RWPE1 (cell line): ENCODE data around the gene MBTPS2.
"Not testable (repeated sequence)": the region's sequence is repeated elsewhere in the genome, so short reads cannot be mapped to it uniquely, and the experiment has no call there.

Experiments
- CTCF ChIA-PET: fragments of 350-600 bp; sonication (Branson Sonifier 250); formaldehyde crosslinking; extraction: SDS; loops from one replicate; lab custom pipeline; 2021; lab: Yijun Ruan, JAX
- POLR2A ChIA-PET: fragments of 400-600 bp; formaldehyde crosslinking; extraction: SDS; loops from one replicate; lab custom pipeline; 2020; ENCODE audit warnings: antibody characterized with exemption; ENCODE audit not compliant: low non-redundant PET; lab: Yijun Ruan, JAX
- DNase-seq: peaks from one replicate; pipeline ENCODE4 v3.0.0; 2012; ENCODE audit warnings: low spot score
- H3K27ac ChIP-seq: fragments of 450-650 bp; 2 replicates; pipeline ENCODE4 v1.5.1; 2017
- CTCF ChIP-seq: fragments of 450-650 bp; conservative IDR thresholded peaks from 2 replicates; pipeline ENCODE4 v1.5.1; 2017; ENCODE audit warnings: low read depth, mild to moderate bottlenecking

MBTPS2 gene

GRCh38 chrX:21806691-21807090 is 32.7 kb upstream of the MBTPS2 start:
- POLR2A ChIA-PET = no interaction called here
- CTCF ChIA-PET = interaction anchor here (0.7 kb wide), 1 partner anchor 1699 kb away, joined by 4 read pairs; no protein-coding TSS in a partner anchor
- H3K27ac ChIP-seq = no peak overlapping the region
- no peak for TF ChIP-seq CTCF
- DNase-seq = no peak

DNA sequence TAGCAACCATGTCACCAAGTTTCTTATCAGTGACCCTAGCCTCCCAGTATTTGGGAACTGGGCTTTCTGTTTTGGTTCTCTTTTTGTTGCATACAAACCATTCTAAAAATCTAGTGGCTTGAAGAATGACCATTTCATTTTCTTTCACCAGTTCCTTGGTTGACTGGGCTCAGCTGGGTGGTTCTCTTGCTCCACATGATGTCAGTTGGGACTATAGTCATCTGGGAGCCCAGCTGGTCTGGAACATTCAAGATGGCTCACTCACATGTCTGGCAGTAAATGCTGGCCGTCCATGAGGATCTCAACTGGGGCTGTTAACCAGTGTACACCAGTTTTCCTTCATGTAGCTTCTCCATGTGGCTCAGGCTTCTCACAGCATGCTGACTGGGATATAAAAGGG is 27.6 kb upstream of the MBTPS2 start:
- DNase-seq = no peak
- no peak overlapping the region for H3K27ac ChIP-seq
- TF ChIP-seq CTCF = no peak
- CTCF ChIA-PET = no interaction called here
- POLR2A ChIA-PET = no interaction called here

GRCh38 chrX:21812628-21813027 is 26.8 kb upstream of the MBTPS2 start:
- no peak for DNase-seq
- ChIA-PET CTCF (no interaction called here), POLR2A (no interaction called here)
- no peak overlapping the region for H3K27ac ChIP-seq
- no peak for TF ChIP-seq CTCF

DNA sequence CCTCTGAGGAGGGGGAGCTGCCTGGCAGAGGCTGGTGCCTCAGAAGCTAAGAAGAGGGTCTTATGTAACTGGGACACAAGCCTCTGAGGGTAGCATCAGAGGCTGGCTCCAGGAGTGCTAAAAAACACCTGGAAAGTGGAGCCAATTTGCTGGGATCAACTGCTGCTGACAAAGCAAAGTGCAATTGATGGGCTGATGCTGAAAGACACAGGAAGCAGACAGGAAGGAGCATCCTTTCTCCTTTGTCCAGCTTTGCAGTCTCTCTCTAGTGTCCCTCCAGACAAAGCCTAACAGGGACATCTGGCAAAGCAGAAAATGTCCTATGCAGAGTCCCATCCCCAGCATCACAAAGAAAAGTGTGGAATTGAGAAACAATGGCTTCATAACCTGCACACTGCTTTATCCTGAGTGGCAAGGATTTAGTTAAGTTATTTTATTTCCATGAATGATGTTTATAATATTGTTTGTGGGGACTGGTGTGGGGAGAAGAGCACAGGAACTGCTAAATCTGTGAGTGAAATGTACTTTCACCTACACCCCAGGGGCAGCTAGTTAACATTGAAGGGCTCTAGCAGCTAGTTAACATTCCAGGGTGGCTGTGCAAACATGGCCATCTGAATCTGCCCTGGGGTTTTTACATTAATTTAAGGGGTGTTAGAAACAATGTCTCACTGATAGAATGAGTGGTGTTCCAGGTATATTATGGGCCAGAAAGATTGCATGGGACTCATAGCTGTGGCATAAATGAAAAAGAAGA is 25.6 kb upstream of the MBTPS2 start:
- CTCF ChIA-PET = interaction anchor here (0.7 kb wide), 1 partner anchor 965 kb away, joined by 4 read pairs; no protein-coding TSS in a partner anchor
- no peak for DNase-seq
- POLR2A ChIA-PET = no interaction called here
- TF ChIP-seq CTCF = no peak
- H3K27ac ChIP-seq = no peak overlapping the region

DNA sequence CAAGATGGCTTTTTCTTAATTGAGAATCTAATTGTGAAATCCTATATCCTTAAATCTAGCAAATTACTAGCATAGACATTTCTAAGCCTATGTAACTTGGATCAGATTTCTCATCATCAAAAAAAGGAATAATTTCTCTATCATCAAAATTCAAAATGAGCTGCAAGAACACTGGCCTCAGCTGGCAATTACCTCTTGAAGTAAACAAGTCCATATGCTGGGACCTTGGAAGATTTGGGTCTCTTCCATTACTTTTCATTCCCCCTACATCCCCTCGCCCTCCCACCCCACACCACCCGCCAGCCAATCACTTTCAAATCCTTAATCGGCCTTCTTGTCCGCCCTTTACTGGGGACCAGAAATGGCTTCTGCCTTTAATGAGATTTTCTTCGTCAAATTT is 23.3 kb upstream of the MBTPS2 start:
- TF ChIP-seq CTCF = no peak
- H3K27ac ChIP-seq = no peak overlapping the region
- ChIA-PET POLR2A (no interaction called here), CTCF (interaction anchor here (0.6 to 0.7 kb wide), 2 partner anchors 13 to 346 kb away, joined by 3 read pairs; no protein-coding TSS in a partner anchor)
- DNase-seq = no peak

DNA sequence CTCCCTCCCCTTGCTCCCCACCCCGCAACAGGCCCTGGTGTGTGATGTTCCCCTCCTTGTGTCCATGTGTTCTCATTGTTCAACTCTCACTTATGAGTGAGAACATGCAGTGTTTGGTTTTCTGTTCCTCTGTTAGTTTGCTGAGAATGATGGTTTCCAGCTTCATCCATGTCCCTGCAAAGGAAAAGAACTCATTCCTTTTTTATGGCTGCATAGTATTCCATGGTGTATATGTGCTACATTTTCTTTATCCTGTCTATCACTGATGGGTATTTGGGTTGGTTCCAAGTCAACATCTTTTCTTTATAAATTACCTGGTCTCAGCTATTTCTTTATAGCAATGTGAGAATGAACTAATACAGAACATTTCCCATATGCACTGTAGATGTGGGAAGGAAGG is 19.2 kb upstream of the MBTPS2 start:
- POLR2A ChIA-PET, DNase-seq, CTCF ChIA-PET: not testable (repeated sequence)

GRCh38 chrX:21821875-21822274 is 17.5 kb upstream of the MBTPS2 start:
- ChIA-PET CTCF (no interaction called here), POLR2A (no interaction called here)
- DNase-seq = no peak

More for the DNA sequence above, 19.2 kb upstream of the MBTPS2 start:
- not testable (repeated sequence) for H3K27ac ChIP-seq

More at GRCh38 chrX:21821875-21822274, 17.5 kb upstream of the MBTPS2 start:
- no peak overlapping the region for H3K27ac ChIP-seq
- no peak for TF ChIP-seq CTCF
